CD4-positive, alpha-beta T cell treated with Interleukin-4 for 1 hour (primary cell): ENCODE measurements around the gene IGSF9B.

Source experiments
- DNase-seq, 2 donors: peaks; one replicate each; pipeline ENCODE4 v3.0.0-alpha.2; 2020 to 2022

IGSF9B gene

GRCh38 chr11:133918608-133919260 is 38.0 kb downstream of the IGSF9B start:
- DNase-seq, result no peak

- DNase-seq, result no peak
Observed at GRCh38 chr11:133917921-133918607, 38.7 kb downstream of the IGSF9B start.

DNA sequence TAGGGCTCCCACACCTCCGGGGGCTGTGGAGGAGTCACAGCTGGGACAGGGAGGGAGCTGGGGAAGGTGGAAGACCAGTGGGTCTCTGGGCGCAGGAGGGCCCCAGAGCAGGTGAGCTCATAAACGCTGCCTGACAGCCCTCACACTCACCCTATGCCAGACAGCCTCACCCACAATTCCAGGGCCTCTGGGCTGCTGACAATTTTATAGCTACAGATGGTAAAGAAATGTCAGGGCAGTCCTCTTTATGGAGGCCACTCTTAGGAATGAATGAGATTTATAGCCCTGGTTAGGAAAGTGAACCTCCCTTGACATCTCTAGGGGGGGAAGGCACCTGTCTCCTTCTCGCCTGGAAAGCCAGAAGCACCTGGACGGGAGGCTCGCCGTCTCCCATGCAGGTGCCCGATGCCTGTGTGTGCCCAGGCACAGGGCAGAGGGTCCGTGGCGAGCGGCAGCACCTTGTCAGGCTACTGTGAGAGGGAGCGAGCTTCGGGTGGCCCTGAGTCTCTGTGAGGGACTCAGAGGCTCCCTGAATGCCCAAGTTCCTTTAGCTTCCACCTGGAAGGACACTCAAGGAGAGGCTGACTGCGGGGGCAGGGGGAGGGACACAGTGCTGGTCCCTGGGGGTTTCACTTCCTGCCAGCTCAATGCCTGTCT is 39.9 kb downstream of the IGSF9B start:
- DNase-seq, result no peak

- DNase-seq, result no peak
Observed at GRCh38 chr11:133913761-133914160, 43.0 kb downstream of the IGSF9B start.

DNA sequence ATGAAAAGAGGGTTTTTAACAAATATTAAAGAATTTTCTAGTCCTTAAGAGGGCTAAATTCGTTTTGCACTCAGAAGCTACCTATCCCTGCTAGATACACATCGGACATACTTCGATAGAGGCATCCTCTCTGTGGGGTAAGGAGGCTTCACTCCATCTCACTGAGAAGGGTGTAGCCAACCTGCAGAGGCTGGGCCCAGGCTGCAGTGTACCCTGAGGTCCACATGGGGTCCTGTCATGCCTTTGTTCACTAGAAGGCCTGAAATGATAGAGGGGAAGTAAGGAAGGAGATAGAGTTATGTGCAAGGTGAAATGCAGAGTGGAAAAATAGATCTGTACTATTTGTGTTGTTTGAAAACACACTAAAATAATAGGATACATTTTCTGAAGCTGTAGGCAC is 45.6 kb downstream of the IGSF9B start:
- no peak for DNase-seq

DNA sequence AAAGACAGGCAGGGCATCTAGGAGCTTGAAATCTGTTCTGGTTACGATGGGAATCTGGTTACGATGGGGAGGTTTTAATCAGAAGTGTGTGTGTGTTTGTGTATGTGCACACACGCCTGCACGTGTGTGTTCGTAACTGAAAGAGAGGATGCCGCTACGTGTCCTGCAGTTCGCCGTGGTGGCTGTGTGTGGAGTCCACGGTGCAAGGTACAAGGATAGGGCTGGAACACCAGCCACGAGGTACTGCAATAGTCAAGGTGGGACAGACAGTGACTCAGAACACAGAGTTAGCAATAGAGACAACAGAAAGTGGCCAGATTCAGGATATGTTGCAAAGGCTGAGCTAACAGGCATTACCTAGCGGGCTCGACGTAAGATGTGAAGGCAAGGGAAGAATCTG is 46.7 kb downstream of the IGSF9B start:
- no peak for DNase-seq

- no peak for DNase-seq
Observed at GRCh38 chr11:133908827-133909226, 47.9 kb downstream of the IGSF9B start.

- DNase-seq, result no peak
Observed at GRCh38 chr11:133907841-133908241, 48.9 kb downstream of the IGSF9B start.

GRCh38 chr11:133907216-133907615 is 49.6 kb downstream of the IGSF9B start:
- DNase-seq, result no peak

DNA sequence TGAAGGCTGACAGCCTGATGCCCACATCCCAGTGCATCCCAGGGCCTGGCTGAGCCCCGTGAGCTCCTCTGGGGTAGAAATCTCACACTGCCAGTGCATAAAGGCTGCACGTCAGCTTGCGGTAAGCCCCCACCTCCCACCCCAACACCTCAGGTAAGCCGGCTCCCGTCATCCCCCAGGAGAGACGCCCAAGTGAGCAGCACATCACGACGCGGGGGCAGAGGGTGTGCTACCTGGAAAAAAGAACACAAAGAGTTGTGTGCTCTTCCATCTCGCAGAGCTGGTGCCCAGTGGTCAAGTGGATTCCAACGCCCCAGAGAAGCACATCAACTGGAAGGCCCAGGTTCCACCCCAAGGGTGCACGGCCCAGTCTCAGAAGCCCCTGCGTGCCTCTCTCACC is 50.0 kb downstream of the IGSF9B start:
- DNase-seq, result no peak

DNA sequence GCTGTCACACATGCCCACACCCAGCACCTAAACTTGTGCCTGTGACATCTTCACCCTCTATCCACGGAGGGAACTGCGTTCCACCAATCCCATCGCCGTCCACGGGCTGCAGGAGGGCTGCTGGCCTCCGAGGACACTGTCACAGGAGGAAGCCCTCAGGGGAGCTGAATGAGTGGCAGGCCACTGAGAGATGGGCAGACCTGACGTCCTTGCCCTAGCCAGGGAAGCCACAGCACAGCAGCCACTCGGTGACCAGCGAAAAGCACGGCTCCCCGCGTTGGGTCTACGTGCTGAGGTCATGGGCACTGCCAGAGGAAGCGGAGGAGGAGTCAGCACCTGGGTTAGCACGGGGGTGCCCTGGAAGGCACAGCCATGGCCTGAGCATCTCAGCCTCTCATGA is 50.5 kb downstream of the IGSF9B start:
- DNase-seq, result no peak

DNA sequence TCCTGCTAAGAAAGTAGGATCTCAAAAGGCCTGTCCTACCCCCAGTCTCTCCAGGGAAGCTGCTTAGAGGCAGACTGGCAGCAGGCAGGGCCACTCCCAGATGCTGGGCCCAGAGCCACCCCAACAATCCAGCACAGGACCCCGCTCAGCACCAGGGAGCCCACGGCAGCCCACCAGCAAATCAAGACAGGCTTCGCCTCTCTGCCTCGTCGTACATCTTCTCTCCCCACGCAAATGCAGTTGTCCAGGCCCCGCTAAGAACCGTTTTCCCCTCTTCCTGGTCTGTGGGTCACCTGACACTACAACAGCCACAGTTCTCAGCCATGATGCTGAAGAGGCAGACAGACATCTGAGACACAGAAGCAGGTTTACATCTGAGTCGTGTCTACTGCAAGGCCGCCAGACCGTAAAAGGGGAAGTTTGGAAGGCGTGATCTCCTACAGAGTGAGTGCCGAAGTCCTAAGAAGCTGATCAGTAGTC is 51.1 kb downstream of the IGSF9B start:
- DNase-seq, result no peak

DNA sequence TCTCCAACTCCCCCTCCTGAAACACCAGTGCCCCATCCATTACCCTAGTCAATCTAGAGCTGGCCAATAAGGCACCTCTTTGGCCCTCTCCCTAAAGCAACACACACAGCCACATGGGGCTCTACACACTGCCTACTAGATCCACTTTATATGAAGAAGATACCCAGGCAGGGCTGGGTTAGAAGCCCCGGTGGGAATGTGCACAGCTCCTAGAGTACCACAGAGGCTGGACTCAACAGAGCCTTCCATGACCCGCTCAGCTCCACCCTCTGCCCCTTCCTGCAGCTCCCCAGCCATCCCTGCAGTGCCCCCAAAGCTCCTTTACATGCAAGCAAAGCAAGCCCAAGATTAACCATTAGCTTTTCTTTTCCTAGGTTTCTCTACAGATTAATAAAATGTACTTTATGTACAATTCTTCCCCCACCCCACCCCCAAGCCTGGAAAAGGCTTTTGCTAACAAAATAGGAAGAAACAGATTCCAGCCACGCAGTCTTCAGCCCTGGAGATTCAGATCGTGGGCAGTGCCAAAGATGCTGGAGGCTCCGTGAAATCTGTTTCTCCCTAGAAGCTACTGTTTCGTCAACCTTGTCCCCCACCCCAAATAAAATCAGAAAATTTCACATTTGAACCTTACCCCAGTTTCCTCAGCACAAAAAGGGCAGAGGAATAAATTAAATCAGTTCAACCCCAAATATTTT is 51.8 kb downstream of the IGSF9B start:
- DNase-seq, result no peak

DNA sequence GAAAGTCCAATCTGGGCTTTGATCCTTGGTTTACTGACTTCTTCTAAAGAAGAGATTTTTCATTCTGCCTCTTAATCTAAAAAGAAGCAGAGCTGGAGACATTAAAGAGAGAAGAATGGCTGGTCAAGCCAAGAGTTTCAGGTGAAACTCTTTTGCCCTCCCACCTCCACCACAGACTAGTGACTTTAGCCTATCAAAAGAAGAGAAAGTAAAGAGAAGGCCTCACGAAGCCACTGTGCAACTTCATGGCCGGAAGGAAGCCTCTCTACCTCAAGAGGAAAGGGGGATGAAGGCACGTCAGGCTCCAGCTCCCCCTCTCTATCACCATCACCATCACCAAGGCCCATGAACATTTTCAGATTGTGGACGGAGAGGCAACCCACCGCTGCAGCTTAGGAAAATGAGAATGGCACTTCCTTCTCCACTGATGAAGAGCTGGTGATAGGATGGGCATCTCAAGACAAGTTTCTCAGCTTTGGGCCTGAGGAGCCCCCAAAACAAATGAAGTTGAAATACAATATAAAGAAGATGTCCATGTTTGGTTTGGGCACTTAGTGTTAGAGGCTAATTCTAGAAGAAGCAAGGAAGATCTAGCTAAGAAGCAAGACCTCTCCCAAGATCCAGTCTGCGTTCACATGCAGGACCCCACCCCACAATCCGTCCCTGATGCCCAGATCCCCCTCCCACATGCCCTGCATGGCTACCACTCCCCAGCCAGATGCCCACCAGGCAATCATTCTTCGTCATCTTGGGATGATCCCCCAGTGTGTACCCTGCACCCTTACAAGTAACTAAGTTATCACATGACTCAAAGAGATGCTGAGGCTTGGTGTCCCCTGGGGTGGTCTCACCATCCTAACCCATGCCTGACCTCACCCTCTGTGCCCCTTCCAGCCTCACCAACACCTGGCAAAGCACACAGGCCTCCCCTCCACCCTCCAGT is 52.6 kb downstream of the IGSF9B start:
- no peak for DNase-seq

DNA sequence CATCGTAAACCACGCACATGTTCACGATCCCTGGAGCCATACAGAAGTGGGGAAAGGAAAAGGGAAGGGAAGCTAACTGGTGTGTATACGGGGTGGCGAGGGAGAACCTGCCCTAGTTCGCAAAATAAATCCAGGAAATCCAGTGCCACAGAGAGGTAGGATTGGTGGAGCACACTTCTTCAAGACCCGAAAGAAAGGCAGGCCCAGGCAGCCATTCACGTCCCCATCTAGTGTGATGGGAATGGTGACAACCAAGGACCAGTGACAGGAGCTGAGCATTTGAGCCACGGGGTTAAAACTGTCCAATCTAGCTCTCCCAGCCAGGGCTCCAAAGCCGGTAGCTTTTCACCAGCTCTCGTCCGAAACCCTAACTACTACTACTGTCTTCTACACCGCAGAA is 53.7 kb downstream of the IGSF9B start:
- DNase-seq, result no peak

GRCh38 chr11:133902506-133902905 is 54.3 kb downstream of the IGSF9B start:
- DNase-seq, result no peak

- DNase-seq, result no peak
Observed at GRCh38 chr11:133901999-133902398, 54.8 kb downstream of the IGSF9B start.

- no peak for DNase-seq
Observed at GRCh38 chr11:133901316-133901715, 55.5 kb downstream of the IGSF9B start.

- peak in 1 of 2 donors; percentile 4 for DNase-seq
Observed at GRCh38 chr11:133900176-133901105, 56.3 kb downstream of the IGSF9B start.

GRCh38 chr11:133898770-133899115 is 58.0 kb downstream of the IGSF9B start:
- peak in 1 of 2 donors; percentile 7 for DNase-seq
